WERI-Rb-1 (cell line): ENCODE results near the gene ERCC3.
"Not testable (repeated sequence)": the region's sequence is repeated elsewhere in the genome, so short reads cannot be mapped to it uniquely, and the experiment has no call there.

Experiments
- DNase-seq: peaks from one replicate; pipeline ENCODE4 v3.0.0-alpha.2; 2020
- H3K27ac ChIP-seq: fragments of 250-450 bp; sonication (Bioruptor Pico); 2 replicates; pipeline ENCODE4 v1.5.1; 2020; ENCODE audit warnings: mild to moderate bottlenecking, moderate library complexity
- H3K27me3 ChIP-seq: fragments of 250-450 bp; sonication (Bioruptor Pico); 2 replicates; pipeline ENCODE4 v1.5.1; 2021; ENCODE audit warnings: mild to moderate bottlenecking, low read depth, moderate library complexity; ENCODE audit not compliant: insufficient read depth, severe bottlenecking
- H3K36me3 ChIP-seq: fragments of 250-450 bp; sonication (Bioruptor Pico); 2 replicates; pipeline ENCODE4 v1.5.1; 2020; ENCODE audit warnings: mild to moderate bottlenecking, moderate library complexity
- H3K4me3 ChIP-seq: 2 replicates; pipeline ENCODE4 v1.5.1; 2011; ENCODE audit warnings: low read depth, mild to moderate bottlenecking, control low read depth, low read length
- H3K9me3 ChIP-seq: fragments of 250-450 bp; sonication (Bioruptor Pico); 2 replicates; pipeline ENCODE4 v1.5.1; 2021; ENCODE audit warnings: mild to moderate bottlenecking, moderate library complexity; ENCODE audit not compliant: severe bottlenecking
- TF ChIP-seq, protein P1 (sequence below): IDR thresholded peaks from 2 replicates; pipeline ENCODE4 v1.5.1; 2011; ENCODE audit warnings: low read depth, mild to moderate bottlenecking, control low read depth, inconsistent platforms, low read length

ERCC3 gene

DNA sequence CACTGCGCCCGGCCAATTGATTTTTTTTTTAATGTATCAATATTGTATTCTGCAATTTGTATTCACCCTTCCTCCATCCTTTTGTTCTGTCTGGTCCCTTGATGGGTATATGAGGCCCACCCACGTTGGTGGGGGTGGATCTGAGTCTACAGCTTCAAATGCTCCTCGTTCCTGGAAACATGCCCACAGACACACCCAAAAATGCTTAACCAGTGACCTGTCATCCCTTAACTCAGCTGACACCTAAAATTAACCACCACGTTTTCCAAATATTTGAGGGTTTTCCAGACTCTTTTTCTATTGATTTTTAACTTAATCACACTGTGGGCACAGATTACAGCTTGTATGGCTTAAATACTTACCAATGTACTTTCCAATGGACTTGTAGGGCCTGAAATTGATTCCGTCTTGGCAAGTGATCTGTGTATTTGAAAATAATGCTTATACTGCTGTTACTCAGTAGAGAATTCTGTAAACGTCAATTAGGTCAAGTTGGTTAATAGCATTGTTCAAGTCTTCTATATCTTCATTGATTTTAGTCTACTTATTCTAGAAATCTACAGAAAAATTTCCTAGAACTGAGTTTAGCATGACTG is 39.5 kb downstream of the ERCC3 start:
- DNase-seq, result no peak
- H3K27ac ChIP-seq, result no peak overlapping the region
- H3K27me3 ChIP-seq, result no peaks in the 10 kb centered on the region
- H3K4me3 ChIP-seq, result no peak overlapping the region
- TF ChIP-seq, protein P1, sequence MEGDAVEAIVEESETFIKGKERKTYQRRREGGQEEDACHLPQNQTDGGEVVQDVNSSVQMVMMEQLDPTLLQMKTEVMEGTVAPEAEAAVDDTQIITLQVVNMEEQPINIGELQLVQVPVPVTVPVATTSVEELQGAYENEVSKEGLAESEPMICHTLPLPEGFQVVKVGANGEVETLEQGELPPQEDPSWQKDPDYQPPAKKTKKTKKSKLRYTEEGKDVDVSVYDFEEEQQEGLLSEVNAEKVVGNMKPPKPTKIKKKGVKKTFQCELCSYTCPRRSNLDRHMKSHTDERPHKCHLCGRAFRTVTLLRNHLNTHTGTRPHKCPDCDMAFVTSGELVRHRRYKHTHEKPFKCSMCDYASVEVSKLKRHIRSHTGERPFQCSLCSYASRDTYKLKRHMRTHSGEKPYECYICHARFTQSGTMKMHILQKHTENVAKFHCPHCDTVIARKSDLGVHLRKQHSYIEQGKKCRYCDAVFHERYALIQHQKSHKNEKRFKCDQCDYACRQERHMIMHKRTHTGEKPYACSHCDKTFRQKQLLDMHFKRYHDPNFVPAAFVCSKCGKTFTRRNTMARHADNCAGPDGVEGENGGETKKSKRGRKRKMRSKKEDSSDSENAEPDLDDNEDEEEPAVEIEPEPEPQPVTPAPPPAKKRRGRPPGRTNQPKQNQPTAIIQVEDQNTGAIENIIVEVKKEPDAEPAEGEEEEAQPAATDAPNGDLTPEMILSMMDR, result no peak
- H3K36me3 ChIP-seq, result peaks cover 27% of the 10 kb centered on the region
- H3K9me3 ChIP-seq, result no peaks in the 10 kb centered on the region

DNA sequence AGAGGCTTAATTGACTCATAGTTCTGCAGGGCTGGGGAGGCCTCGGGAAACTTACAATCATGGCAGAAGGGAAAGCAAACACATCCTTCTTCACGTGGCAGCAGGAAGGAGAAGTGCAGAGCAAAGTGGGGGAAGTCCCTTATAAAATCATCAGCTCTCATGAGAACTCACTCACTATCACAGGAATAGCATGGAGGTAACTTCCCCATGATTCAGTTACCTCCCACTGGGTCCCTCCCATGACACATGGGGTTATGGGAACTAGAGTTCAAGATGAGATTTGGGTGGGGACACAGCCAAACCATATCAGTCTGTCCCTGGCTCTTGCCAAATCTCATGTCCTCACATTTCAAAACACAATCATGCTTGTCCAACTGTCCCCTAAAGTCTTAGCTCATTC is 52.8 kb downstream of the ERCC3 start:
- H3K27ac ChIP-seq, DNase-seq, H3K27me3 ChIP-seq, H3K4me3 ChIP-seq, H3K36me3 ChIP-seq: not testable (repeated sequence)
- H3K9me3 ChIP-seq, result peaks cover 12% of the 10 kb centered on the region

DNA sequence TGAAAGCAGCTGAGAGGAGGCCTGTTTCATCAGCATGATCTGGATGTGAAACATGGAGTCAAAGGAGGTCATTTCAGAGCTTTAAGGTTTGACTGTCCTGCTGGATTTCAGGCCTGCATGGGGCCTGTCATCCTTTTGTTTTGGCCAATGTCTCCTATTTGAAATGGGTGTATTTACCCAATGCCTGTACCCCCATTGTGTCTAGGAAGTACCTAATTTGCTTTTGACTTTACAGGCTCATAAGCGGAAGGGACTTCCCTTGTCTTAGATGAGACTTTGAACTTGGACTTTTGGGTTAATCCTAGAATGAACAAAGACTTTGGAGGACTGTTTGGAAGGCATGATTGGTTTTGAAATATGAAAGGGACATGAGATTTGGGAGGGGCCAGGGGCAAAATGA is 54.5 kb downstream of the ERCC3 start:
- Histone ChIP-seq H3K27me3 (no peaks in the 10 kb centered on the region), H3K9me3 (peaks cover 12% of the 10 kb centered on the region), H3K27ac (no peak overlapping the region), H3K4me3 (no peak overlapping the region), H3K36me3 (no peaks in the 10 kb centered on the region)
- DNase-seq, result no peak
- TF ChIP-seq, protein P1, result no peak

DNA sequence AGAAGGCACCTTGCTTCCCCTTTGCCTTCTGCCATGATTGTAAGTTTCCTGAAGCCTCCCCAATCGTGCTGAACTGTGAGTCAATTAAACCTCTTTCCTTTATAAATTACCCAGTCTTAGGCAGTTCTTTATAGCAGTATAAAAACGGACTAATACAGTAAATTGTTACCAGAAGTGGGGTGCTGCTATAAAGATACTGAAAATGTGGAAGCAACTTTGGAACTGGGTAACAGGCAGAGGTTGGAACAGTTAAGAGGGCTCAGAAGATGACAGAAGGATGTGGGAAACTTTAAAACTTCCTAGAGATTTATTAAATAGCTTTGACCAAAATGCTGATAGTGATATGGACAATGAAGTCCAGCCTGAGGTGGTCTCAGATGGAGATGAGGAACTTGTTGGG is 56.2 kb downstream of the ERCC3 start:
- not testable (repeated sequence) for H3K4me3 ChIP-seq, H3K27ac ChIP-seq, H3K27me3 ChIP-seq, H3K36me3 ChIP-seq, DNase-seq
- peaks cover 12% of the 10 kb centered on the region for H3K9me3 ChIP-seq

DNA sequence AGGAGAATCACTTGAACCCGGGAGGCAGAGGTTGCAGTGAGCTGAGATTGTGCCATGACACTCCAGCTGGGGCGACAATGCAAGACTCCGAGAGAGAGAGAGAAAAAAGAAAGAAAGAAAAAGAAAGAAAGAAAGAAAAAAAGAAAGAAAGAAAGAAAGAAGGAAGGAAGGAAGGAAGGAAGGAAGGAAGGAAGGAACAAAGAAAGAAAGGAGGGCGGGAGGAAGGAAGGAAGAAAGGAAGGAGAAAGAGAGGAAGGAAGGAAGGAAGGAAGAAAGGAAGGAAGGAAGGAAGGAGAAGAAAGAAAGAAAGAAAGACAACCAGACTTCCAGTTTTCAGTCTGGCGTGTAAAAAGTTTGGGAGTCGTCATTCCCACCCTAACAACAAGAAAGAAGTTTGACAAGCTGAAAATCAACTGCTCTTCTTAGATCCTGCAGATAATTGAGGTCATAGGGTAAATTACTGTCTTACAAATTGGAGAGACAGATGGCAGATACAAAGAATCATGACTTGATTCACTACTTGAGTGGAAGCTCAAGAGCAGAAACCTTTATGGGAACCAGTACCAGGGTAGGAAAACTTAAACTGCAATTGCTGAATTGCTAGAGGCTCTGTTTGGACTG is 58.8 kb downstream of the ERCC3 start:
- no peak for DNase-seq
- peaks cover 8% of the 10 kb centered on the region for H3K9me3 ChIP-seq
- H3K27ac ChIP-seq, result peak overlapping the region; percentile 10; the same call in 1 of the 2 replicates
- no peak overlapping the region for H3K4me3 ChIP-seq
- no peaks in the 10 kb centered on the region for H3K36me3 ChIP-seq
- TF ChIP-seq, protein P1, result no peak
- H3K27me3 ChIP-seq, result no peaks in the 10 kb centered on the region

DNA sequence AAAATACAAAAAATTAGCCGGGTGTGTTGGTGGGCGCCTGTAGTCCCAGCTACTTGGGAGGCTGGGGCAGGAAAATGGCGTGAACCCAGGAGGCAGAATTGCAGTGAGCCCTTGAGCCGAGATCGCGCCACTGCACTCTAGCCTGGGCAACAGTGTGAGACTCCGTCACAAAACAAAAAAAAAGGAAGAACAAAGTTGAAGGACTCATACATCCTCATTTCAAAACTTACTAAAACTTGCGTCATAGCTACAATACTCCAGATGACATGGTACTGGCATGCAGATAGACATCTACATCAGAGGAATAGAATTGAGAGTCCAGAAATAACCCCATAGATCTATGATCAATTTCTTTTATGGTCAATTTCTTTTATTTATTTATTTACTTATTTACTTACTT is 60.2 kb downstream of the ERCC3 start:
- TF ChIP-seq, protein P1, result no peak
- DNase-seq, result no peak
- Histone ChIP-seq H3K27ac (no peak overlapping the region), H3K27me3 (no peaks in the 10 kb centered on the region), H3K36me3 (no peaks in the 10 kb centered on the region), H3K4me3 (no peak overlapping the region), H3K9me3 (peaks cover 8% of the 10 kb centered on the region)
